GM19395 (cell line): ENCODE data around the gene CREB5.
"Not testable (repeated sequence)": the region's sequence is repeated elsewhere in the genome, so short reads cannot be mapped to it uniquely, and the experiment has no call there.

ENCODE experiments used
- ATAC-seq: cut with Tn5 transposase; IDR thresholded peaks from one replicate; pipeline ENCODE4 v1.9.1; 2021; ENCODE audit warnings: mild to moderate bottlenecking, moderate library complexity; ENCODE audit not compliant: unreplicated experiment

Gene CREB5

DNA sequence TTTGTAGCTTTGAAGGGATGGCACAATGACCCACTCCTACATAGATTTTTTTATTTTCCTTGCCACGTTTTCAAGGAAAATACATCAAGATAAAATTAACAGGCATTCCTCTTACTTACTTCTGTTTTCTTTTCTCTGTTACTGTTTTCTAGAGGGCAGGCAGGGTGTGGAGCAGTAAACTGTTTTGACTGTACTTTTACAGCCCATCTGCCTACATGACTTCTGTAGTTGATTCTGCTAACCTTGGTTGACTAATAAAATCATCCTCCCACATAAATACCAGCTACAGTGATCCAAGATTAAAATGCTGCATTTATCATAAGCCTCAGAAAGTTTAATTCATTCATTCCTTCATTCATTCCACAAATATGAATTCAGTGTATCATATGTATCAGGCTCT, 387.3 kb downstream of the CREB5 start:
- no peak for ATAC-seq

DNA sequence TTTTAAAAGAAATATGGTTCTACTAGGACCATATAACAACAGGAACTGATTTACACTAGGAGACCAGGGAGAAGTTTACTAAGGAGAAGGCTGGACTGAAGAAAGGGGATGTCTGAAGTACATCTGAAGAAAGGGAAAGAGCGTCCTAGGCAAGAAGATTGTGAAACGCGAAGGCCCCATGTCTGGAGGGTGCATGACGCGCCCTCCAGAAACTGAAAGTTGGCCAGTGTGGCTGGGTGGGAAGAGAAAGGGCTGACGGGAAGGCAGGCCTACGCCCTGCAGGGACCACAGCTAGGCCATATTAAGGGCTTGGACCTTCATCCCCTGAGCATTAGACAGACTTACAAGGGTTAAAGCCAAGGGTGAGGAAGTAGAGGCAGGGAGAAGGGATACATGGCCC, 387.8 kb downstream of the CREB5 start:
- no peak for ATAC-seq

DNA sequence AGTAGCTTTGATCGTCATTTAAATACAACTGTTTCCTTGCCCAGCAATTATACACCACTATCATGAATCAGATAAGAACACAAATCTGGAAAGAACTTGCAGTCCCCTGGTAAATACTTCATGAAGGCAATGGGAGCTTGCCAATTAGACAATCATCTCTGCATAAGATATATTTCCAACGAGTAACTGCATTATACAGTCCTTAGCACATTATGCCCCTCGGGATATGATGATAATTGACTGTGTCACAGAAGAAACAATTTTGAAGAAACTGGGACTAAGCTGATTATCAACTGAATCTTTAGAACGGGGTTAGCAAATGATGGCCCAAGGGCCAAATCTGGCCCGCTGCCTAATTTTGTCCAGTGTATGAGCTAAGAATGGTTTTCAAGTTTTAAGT, 390.1 kb downstream of the CREB5 start:
- no peak for ATAC-seq

DNA sequence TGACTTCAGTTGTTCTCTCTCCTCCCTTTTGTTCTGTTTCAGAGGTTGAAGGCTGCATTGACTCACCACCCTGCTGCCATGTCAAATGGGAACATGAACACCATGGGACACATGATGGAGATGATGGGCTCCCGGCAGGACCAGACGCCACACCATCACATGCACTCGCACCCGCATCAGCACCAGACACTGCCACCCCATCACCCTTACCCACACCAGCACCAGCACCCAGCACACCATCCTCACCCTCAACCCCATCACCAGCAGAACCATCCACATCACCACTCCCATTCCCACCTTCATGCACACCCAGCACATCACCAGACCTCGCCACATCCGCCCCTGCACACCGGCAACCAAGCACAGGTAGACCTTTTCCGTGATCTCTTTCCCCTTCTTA, 391.8 kb downstream of the CREB5 start:
- no peak for ATAC-seq

DNA sequence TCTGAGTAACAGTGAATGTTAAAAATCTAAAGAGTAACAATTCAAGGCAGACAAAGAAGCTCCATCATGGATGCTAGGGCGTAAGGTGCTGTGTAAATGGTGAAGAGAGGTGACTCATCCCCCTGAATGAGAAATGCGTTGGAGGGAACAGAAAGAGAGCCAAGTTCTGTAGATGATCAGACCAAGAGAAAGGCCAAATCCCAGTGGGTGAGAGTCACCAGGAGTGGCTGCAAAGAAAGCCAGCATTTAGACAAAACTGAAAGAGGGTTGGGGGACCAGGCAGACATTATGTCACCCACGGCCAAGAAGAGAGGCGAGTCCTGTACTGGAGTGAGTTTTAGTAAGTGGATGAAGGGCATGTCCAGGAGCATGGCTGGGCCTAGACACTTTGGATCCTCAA, 392.7 kb downstream of the CREB5 start:
- no peak for ATAC-seq

DNA sequence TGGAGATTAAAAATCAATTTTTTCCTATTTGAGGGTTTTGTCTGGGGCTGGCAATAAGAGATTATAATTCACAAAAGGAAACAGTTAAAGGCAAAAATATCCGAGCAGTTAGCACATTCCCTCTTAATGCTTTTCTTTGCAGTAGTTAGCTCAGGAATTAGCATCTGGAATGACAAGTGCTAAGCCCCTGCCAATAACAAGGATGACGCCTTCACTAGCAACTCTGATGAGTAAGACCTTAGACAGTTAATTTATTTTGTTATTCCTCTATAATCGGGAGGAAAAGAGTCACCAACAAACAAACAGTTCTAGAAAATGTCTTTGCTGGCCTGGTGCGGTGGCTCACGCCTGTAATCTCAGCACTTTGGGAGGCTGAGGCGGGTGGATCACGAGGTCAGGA, 394.5 kb downstream of the CREB5 start:
- no peak for ATAC-seq

DNA sequence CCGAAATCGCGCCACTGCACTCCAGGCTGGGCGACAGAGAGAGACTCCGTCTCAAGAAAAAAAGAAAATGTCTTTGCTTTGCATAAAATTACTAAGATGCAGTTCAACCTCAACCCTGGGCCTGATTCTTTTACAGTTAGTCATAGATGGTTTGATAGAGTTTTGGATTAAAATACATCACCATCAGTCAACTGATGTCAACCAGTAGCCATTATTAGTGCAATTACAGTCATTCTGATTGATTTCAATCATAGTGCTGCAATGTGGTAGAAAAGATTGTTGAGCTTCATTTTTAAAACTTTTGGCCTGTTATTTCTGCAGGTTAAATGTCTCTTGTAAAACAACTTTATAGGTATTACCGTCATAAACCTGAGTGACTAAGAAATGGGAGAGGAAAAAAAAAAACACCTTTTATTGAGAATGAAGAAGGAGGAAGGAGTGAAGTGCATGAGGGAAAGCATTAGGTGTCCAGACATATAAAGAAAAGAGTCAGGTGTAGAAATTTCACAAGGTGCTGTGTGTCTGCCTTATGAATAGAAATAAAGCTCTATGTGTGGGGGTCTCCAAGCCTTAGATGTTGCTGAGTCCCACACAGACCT, 395.2 kb downstream of the CREB5 start:
- no peak for ATAC-seq

DNA sequence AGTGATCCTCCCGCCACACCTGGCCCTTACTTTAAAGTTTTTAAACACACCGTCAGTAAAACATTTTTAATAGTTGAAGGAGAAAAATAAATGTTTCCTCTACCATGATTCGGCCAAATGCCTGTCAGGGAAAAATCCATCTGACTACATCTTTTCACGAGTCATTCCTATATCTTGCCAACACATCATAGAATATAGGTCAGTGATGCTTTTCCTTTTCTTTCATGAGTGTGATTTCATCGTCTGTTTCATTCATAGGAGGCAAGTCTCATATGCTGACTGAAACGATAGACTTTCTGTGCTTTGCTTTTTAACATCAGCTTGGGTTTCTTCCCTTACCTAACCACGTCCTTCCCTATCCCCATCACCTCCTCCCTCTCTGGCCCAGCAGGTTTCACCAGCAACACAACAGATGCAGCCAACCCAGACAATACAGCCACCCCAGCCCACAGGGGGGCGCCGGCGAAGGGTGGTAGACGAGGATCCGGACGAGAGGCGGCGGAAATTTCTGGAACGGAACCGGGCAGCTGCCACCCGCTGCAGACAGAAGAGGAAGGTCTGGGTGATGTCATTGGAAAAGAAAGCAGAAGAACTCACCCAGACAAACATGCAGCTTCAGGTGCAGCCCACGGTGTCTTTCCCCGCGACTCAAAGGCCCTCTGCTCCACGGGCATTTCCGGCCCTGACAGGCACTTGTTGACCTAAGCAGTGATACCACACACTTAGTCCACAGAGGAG, 396.6 kb downstream of the CREB5 start:
- no peak for ATAC-seq

DNA sequence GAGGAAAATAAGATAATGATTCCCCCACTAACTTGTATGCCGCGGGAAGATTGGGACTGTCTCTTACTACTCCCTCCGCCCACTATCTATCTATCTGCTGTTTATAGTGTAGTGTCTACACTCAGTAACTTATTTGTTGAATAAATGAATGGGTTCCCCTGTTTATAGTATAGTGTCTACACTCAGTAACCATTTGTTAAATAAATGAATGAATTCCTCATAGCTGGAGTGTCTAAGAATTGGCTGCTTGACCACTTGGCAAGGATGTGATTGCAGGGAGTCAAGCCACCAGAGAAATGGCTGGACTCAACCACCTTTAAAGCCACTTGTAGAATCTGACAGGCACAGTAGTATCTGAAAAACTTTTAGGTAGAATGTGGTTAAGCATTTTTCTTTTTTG, 398.7 kb downstream of the CREB5 start:
- no peak for ATAC-seq

DNA sequence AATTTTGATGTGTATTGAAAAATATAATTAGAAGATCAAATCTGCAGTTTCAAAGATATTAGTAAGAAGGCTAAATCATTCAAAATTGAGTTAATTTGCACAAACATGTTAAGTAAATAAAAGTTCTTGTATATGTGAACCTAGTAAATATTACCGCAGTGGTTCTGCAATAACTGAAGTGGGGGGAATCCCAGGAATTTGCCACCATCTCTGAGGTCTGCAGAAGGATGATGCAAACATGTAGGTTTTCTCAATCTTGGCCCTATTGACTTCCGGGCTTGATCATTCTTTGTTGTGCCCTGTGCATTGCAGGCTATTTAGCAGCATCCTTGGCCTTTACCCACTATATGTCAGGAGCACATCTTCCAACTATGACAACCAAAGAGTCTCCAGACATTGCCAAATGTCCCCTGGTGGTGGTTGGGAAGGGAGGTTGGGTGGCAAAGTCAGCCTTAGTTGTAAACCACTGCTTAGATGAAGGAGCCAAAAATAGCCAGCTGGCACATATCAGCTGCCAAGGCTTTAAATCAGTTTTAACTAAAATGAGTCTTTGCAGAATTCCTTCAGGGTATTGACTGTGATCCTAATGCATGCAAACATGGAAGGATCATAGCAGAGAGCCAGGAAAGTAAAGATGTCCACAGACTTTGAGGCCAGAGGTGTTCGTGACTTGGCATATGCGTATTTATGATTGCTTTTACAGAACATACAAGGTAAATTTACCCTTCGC, 399.5 kb downstream of the CREB5 start:
- ATAC-seq = no peak

DNA sequence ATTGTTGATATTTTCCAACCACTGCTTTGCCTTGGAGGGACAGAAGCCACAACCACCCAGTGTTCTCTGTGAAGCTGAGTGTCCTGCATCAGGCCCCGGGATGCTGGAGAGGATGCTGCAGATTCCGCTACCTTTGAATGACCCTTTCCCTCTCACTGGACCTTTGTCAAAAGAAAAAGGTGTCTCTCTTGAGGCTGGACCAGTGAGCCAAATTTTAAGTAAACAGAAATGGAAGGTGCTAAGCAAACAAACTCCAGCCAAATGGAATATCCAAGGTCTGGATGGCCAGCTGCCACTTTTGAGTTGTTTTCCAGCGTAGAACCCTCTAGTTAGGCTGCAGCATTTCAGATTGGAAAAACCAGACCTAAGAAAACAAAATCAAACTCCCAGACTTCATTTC, 400.3 kb downstream of the CREB5 start:
- no peak for ATAC-seq

DNA sequence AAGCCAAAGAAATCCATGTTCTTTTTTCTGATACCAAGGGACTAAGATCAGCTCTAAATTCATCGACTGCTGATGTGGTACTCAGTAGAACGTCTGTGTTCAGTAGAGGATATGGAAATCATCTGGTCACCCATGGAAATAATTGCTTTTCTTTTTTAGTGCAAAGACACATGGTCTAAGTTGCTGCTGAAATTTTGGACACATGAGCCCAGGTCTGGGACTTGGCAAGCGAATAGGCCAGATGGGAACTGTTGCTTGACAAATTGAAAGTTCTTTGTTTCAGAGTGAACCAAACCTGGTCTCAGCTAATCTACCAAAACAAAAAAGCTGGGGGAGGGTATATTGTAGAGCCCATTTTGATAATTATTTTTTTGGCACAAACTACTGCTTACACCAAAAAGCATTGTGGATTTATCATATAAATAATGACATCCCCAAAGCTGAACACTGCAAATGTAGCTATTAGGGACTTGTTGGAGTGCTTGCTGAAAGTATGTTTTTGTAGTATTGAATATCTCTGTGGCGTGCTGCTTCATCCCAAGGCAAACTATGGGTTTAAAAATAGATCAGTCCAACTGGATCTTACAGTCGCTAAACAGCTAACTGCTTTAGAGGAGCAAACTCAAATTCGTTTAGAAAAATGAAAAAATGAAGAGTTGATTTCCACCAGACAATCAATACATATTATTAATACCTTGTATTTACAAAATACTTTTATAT, 401.1 kb downstream of the CREB5 start:
- no peak for ATAC-seq

DNA sequence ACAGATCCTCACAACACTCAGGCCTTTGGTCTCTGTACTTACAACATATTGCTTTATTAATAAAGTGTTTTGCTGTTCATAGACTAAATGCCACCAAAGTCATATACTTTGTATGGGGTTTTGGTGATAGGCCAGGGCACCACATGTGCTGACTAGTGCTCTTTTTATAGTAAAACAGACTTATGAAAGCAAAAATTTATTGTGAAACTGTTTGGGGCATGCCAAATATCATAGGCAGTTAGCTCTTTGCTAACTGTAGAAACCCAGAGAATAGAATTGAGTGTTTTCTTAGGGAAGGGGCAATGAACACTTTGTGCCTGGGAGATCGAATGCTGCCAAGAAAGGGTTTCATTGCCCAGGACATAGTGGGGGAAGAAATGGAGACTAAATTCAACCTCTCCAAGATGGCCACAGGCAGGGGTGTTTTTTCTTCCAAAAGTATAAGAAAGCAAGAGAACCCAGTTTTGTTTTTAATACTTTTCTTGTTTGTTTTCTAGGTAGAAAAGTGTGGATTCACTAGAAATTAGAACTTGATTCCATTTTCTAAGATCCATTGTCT, 403.1 kb downstream of the CREB5 start:
- ATAC-seq = peak; percentile 47

DNA sequence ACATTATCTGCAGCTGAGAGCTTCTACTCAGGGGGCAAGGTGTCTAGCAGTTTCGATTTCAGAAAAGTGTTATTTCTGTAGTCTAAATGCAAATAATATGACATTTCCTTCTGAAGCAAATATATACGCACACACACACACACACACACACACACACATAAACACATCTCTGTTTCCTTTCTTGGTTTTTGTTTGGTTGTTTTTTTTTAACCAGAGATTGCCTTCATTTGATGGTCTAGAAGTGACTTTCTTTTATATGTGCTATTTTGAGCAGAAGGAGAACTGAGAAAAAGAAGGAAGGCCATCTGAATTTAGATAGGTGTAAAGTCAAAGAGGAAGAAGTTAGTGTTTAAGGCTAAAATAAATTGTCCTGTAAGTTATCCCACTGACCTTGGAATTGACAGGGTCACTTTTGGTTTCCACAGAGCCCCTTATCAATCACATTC, 403.6 kb downstream of the CREB5 start:
- ATAC-seq = peak; percentile 84

DNA sequence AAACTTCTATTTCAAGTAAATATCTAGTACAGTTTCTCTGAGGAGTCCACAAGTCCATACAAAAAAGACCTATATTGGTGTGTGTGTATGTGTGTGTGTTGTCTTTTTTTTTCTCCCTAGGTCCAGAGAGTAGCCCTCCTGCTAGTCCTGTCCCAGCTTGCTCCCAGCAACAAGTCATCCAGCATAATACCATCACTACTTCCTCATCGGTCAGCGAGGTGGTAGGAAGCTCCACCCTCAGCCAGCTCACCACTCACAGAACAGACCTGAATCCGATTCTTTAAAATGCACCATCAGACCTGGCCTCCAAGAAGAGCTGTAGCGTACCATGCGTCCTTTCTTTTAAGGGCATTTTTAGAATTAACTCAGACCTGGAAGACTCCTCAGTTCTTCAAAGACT, 406.7 kb downstream of the CREB5 start:
- no peak for ATAC-seq

DNA sequence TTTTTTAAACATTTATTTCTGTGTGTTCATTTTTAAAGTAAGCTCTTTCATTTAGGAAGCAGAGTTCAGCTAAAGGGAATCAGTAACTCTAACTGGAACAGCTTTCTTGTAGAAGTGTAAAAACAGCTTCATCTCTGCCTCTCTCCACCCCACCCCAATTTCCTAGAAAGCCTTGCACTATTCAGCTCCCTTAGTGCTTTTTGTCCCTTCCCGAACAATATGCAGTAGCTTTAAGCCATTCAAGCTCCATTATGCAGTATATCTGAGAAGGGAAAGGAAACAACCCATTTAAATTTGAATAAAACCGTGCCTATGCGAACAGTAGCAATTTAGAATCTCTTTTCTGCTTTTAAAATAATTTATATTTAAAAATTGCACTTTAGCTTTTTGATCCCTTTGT, 411.3 kb downstream of the CREB5 start:
- no peak for ATAC-seq

DNA sequence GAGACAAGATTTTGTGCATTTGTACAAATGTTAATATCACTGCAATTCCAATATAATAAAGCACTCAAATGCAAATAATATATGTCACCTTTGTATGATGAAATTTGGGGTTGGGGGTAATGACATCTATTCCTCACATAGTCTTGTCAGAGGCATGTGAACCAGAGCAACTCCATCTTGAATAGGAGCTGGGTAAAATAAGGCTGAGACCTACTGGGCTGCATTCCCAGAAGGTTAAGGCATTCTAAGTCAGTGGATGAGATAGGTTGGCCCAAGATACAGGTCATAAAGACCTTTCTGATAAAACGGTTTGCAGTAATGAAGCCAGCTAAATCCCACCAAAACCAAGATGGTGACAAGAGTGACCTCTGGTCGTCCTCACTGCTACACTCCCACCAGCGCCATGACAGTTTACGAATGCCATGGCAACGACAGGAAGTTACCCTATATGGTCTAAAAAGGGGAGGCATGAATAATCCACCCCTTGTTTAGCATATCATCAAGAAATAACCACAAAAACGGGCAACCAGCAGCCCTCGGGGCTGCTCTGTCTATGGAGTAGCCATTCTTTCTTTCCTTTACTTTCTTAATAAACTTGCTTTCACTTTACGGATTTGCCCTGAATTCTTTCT, 413.6 kb downstream of the CREB5 start:
- not testable (repeated sequence) for ATAC-seq

DNA sequence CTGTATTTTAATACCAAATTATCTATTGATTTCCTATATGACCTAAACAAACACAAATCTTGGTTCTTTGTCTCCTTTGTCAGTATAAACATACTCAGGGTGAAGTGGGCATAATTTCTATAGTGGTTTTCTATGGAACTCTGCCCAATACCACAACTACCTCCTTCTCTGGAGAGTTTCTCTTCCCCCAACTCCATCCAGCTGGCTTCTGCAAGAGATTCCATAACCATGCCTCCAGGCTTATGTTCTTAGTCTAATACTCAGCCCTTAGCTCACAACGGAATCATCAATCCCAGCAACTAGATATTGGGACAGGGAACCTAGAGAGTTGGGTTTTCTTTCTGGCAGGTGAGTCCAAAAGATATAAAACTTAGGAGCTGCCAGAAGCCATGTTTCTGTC, 418.5 kb downstream of the CREB5 start:
- ATAC-seq = no peak

DNA sequence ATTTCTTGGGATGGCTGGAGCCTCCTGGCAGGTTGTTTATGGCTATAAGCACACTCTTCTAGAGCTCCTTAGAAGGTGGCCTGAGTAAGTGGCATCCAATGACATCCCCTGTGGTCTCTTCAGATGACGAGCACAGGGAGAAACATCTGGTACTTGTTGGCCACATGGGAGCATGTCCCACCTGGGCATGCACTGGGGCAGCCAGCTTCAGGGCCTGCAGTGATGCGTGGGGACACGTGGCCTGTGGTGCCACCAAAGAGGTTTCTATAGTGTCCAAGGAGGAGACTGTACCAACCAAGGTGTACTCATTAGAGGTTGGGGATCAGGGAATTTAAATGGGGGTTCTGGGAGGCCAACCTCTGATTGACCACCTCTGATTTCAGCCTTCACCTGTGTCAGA, 420.4 kb downstream of the CREB5 start:
- no peak for ATAC-seq

DNA sequence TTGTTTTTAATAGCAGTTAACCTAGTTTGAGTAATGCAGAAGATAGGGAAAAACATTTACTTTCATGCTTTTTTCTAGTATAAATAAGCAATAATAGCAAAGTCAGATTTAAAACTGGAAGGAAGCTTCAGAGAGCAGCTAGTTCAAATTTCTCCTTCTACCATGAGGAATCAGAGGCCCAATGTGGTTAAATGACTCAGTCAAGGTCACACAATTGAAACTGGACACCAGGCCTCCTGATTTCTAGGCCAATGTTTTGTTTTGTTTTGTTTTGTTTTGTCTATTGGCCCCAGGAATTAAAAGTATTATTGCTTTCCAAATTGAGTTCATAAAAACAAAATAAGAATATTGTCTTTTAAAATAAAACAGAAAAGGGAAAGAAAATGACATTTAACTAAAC, 423.5 kb downstream of the CREB5 start:
- no peak for ATAC-seq

DNA sequence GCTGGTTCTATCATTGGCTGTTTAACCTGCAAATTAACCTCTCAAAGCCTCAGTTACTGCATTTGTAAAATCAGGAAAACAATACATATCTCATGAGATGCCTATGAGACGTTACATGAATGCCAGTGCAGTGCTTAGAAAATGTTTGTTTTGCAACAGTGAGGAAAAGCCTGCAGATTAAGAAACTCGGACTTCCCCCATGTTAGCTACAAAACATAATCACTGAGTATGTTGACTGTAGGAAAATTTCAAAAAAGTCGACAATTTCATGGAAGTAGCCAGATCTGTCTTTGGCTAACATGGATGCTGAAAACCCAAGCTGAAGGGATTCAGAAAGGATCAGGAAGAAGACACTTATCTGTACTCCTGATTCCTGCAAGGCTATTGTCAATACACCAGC, 424.4 kb downstream of the CREB5 start:
- ATAC-seq = no peak
